MM.1S (cell line): Measurements from ENCODE around the gene SUMO2.

ENCODE experiments used
- DNase-seq: peaks from one replicate; pipeline ENCODE4 v3.0.0-alpha.2; 2015
- H2AFZ ChIP-seq: fragments of 300-600 bp; sonication (generic); 2 replicates; pipeline ENCODE4 v1.6.0; 2016; ENCODE audit warnings: antibody characterized with exemption, low read length
- H3F3A ChIP-seq: fragments of 300-600 bp; sonication (generic); 2 replicates; pipeline ENCODE4 v1.6.1; 2016; ENCODE audit warnings: mild to moderate bottlenecking, antibody characterized with exemption, low read length, moderate library complexity, mixed read lengths; ENCODE audit not compliant: insufficient read depth
- H3K27ac ChIP-seq: fragments of 300-600 bp; sonication (generic); 2 replicates; pipeline ENCODE4 v1.5.1; 2016; ENCODE audit warnings: mild to moderate bottlenecking, low read length
- H3K27me3 ChIP-seq: fragments of 300-600 bp; sonication (generic); replicated peaks from 2 replicates; pipeline ENCODE4 v1.6.0; 2016; ENCODE audit warnings: low read length; ENCODE audit not compliant: insufficient read depth
- H3K36me3 ChIP-seq: fragments of 300-600 bp; sonication (generic); replicated peaks from 2 replicates; pipeline ENCODE4 v1.6.1; 2016; ENCODE audit warnings: mild to moderate bottlenecking, low read length, mixed read lengths; ENCODE audit not compliant: insufficient read depth
- H3K4me1 ChIP-seq: fragments of 300-600 bp; sonication (generic); 2 replicates; pipeline ENCODE4 v1.6.1; 2016; ENCODE audit warnings: low read length, mixed read lengths
- H3K4me2 ChIP-seq: fragments of 300-600 bp; sonication (generic); 2 replicates; pipeline ENCODE4 v1.6.0; 2016; ENCODE audit warnings: low read depth, low read length
- H3K4me3 ChIP-seq: fragments of 300-600 bp; sonication (generic); 2 replicates; pipeline ENCODE4 v1.5.1; 2016; ENCODE audit warnings: low read length, mixed read lengths
- H3K79me2 ChIP-seq: fragments of 300-600 bp; sonication (generic); 2 replicates; pipeline ENCODE4 v1.6.1; 2016; ENCODE audit warnings: mixed run types, low read length, mixed read lengths
- H3K9ac ChIP-seq: fragments of 300-600 bp; sonication (generic); 2 replicates; pipeline ENCODE4 v1.6.1; 2016; ENCODE audit warnings: low read length, mixed read lengths
- H3K9me2 ChIP-seq: fragments of 300-600 bp; sonication (generic); replicated peaks from 2 replicates; pipeline ENCODE4 v1.6.1; 2016; ENCODE audit warnings: mild to moderate bottlenecking, low read length, mixed read lengths; ENCODE audit not compliant: insufficient read depth
- H3K9me3 ChIP-seq: fragments of 300-600 bp; sonication (generic); replicated peaks from 2 replicates; pipeline ENCODE4 v1.6.1; 2016; ENCODE audit warnings: mild to moderate bottlenecking, low read length, mixed read lengths; ENCODE audit not compliant: insufficient read depth
- H4K20me1 ChIP-seq: fragments of 300-600 bp; sonication (generic); 2 replicates; pipeline ENCODE4 v1.6.1; 2016; ENCODE audit warnings: mild to moderate bottlenecking, low read length, moderate library complexity, mixed read lengths; ENCODE audit not compliant: insufficient read depth
- EZH2 ChIP-seq: fragments of 300-600 bp; sonication (generic); optimal IDR thresholded peaks from 2 replicates; pipeline ENCODE3; 2017; ENCODE audit warnings: low read depth, mild to moderate bottlenecking, antibody characterized with exemption, low read length, mixed read lengths
- EZH2phosphoT487 ChIP-seq: fragments of 300-600 bp; sonication (generic); IDR thresholded peaks from 2 replicates; pipeline ENCODE4 v1.6.1; 2018; ENCODE audit warnings: antibody characterized with exemption, low read length
- TF ChIP-seq, protein P1 (sequence below): fragments of 300-600 bp; sonication (generic); IDR thresholded peaks from 2 replicates; pipeline ENCODE4 v1.5.1; 2016; ENCODE audit warnings: antibody characterized with exemption, low read length, mixed read lengths

Gene SUMO2

DNA sequence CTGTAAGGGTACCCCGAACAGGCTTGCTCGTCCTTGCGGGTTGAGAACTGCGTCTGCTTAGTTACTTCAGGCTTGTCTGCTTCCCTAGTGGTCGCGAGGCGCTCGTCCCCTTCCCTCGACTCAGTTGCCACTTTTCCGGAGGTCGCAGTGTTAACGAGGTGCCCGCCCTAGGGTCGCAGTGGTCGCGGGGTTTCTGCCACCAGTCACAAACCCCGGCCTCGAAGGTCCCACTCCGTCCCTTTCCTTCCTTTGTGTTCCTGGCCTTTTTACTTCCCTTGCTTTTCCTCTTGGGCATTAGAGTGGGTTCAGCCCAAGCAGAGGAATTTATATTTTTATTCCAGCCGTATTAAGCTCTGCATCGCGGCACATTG, 23.0 kb upstream of the SUMO2 start:
- no peaks in the 10 kb centered on the region for H3K9me2 ChIP-seq
- H3K4me3 ChIP-seq = peak overlapping the region; percentile 96
- peak overlapping the region; percentile 97 for H3K9ac ChIP-seq
- H3K4me2 ChIP-seq = peak overlapping the region; percentile 76
- H3K79me2 ChIP-seq = peaks cover 53% of the 10 kb centered on the region
- H3K4me1 ChIP-seq = no peaks in the 10 kb centered on the region
- TF ChIP-seq, protein P1, sequence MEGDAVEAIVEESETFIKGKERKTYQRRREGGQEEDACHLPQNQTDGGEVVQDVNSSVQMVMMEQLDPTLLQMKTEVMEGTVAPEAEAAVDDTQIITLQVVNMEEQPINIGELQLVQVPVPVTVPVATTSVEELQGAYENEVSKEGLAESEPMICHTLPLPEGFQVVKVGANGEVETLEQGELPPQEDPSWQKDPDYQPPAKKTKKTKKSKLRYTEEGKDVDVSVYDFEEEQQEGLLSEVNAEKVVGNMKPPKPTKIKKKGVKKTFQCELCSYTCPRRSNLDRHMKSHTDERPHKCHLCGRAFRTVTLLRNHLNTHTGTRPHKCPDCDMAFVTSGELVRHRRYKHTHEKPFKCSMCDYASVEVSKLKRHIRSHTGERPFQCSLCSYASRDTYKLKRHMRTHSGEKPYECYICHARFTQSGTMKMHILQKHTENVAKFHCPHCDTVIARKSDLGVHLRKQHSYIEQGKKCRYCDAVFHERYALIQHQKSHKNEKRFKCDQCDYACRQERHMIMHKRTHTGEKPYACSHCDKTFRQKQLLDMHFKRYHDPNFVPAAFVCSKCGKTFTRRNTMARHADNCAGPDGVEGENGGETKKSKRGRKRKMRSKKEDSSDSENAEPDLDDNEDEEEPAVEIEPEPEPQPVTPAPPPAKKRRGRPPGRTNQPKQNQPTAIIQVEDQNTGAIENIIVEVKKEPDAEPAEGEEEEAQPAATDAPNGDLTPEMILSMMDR = 0 out of 2 replicates have a peak, but pooled peaks have one; percentile 7
- no peak for TF ChIP-seq EZH2
- no peaks in the 10 kb centered on the region for H3K9me3 ChIP-seq
- no peaks in the 10 kb centered on the region for H4K20me1 ChIP-seq
- DNase-seq = no peak
- peak overlapping the region; percentile 95; the same call in 1 of the 2 replicates for H3K27ac ChIP-seq
- H3K36me3 ChIP-seq = no peaks in the 10 kb centered on the region; the same call in 1 of the 2 replicates
- H2AFZ ChIP-seq = peak overlapping the region; percentile 88
- H3F3A ChIP-seq = no peaks in the 10 kb centered on the region
- H3K27me3 ChIP-seq = no peaks in the 10 kb centered on the region

DNA sequence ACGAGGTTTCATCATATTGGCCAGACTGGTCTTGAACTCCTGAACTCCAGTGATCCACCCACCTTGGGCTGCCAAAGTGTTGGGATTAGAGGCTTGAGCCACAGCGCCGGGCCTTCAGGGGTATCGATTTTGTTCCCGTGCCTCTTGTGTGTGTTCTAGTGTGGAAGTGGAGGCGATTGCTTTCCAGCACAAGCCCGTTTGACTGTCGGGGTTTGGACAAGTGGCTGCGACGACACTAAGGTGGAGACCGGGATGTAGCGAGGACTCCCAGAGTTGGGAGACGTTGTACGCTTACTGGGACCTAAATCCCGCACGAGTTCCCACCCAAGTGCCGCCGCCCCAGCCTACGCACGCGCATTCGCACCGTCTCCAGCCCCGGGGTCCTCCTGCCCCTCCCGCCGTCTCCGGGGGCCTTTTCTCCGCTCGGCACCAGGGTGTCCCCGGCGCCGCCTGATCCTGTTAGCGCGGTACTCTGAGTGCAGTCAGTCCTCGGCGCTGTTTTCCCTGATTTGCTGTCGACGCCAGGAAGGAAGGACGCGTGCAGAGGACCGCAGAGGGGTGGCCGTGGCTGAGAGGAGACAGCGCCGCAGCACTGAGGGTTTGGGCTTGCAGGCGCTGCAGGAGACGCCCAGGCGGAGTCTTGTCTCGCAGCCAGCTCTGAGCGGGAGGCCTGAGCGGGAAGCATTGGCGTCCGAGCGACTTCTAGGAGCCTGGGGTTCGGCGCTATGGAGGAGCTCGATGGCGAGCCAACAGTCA, 22.5 kb upstream of the SUMO2 start, which contains the start of gene NUP85:
TSS of gene NUP85 (plus strand) at position 643 of the 756 bp plus-strand sequence. CDS start at position 726, 83 bp downstream.
- Histone ChIP-seq H3K36me3 (no peaks in the 10 kb centered on the region; the same call in 1 of the 2 replicates), H3K4me1 (no peaks in the 10 kb centered on the region), H3K4me3 (peak within 1 kb of the TSS; percentile 96), H3F3A (no peaks in the 10 kb centered on the region), H2AFZ (peak within 1 kb of the TSS; percentile 88), H3K9me2 (no peaks in the 10 kb centered on the region), H3K4me2 (peak within 1 kb of the TSS; percentile 76), H3K27ac (peak within 1 kb of the TSS; percentile 95), H4K20me1 (no peaks in the 10 kb centered on the region), H3K9me3 (no peaks in the 10 kb centered on the region), H3K27me3 (no peaks in the 10 kb centered on the region), H3K79me2 (peaks cover 49% of the 10 kb centered on the region), H3K9ac (peak within 1 kb of the TSS; percentile 97)
- DNase-seq = peak; percentile 91
- TF ChIP-seq EZH2phosphoT487 (no peak), EZH2 (no peak)
- TF ChIP-seq, protein P1 = no peak

DNA sequence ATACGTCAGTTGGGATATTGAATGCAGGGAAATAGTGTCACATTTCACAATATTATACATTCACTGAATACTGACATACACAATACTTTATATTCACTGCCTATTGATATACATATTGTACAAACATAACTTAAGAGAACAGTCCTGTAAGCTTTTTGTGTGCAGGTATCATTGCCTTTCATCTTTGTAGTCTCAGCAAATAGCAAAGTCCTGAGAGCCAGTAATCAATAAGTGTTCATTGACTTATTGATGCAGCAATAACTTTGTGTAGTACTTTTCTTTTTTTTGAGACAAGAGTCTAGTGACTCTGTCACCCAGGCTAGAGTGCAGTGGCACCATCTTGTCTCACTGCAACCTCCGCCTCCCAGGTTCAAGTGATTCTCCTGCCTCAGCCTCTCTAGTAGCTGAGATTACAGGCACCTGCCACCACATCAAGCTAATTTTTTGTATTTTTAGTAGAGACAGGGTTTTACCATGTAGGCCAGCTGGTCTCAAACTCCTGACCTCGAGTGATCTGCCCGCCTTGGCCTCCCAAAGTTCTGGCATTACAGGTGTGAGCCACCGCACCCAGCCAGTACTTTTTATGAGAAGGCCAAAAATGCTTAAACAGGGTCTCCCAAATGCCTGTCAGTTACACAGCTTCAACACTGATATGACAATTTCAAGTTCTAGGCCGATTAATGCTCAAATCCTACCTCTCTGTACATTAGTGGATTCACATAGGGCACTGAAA, 17.3 kb upstream of the SUMO2 start:
- Histone ChIP-seq H3K27me3 (no peaks in the 10 kb centered on the region), H3K9me3 (no peaks in the 10 kb centered on the region), H2AFZ (no peak overlapping the region), H3F3A (no peaks in the 10 kb centered on the region), H3K4me1 (no peaks in the 10 kb centered on the region), H3K27ac (no peak overlapping the region), H3K9ac (no peak overlapping the region), H3K79me2 (no peaks in the 10 kb centered on the region), H3K4me3 (no peak overlapping the region), H3K4me2 (no peak overlapping the region), H3K9me2 (no peaks in the 10 kb centered on the region), H3K36me3 (no peaks in the 10 kb centered on the region), H4K20me1 (no peaks in the 10 kb centered on the region)
- no peak for DNase-seq
- no peak for TF ChIP-seq EZH2
- TF ChIP-seq EZH2phosphoT487 = no peak
- TF ChIP-seq, protein P1 = no peak
